HG03196 (cell line): ENCODE measurements around the gene DHRS7B.
"Not testable (repeated sequence)": the region's sequence is repeated elsewhere in the genome, so short reads cannot be mapped to it uniquely, and the experiment has no call there.

Source experiments
- ATAC-seq: cut with Tn5 transposase; IDR thresholded peaks from one replicate; pipeline ENCODE4 v1.9.1; 2021; ENCODE audit not compliant: unreplicated experiment

The DHRS7B gene

GRCh38 chr17:21202512-21202911, 75.7 kb downstream of the DHRS7B start:
- ATAC-seq: no peak

GRCh38 chr17:21204935-21205334, 78.2 kb downstream of the DHRS7B start:
- no peak for ATAC-seq

GRCh38 chr17:21208352-21208751, 81.6 kb downstream of the DHRS7B start:
- no peak for ATAC-seq

- no peak for ATAC-seq
Measured at GRCh38 chr17:21209511-21210175, 82.9 kb downstream of the DHRS7B start.

GRCh38 chr17:21210411-21211076, 83.8 kb downstream of the DHRS7B start:
- no peak for ATAC-seq

- no peak for ATAC-seq
Measured at GRCh38 chr17:21211825-21212479, 85.2 kb downstream of the DHRS7B start.

- ATAC-seq: no peak
Measured at GRCh38 chr17:21212826-21213637, 86.3 kb downstream of the DHRS7B start.

GRCh38 chr17:21213638-21214014, 86.9 kb downstream of the DHRS7B start:
- ATAC-seq: peak; percentile 12

- peak; percentile 86 for ATAC-seq
Measured at GRCh38 chr17:21214015-21214776, 87.4 kb downstream of the DHRS7B start, which contains the start of gene TMEM11. Gene TMEM11, minus strand, starts transcription at chr17:21214161. Its CDS starts 9 bp downstream, at chr17:21214152.

GRCh38 chr17:21214777-21215541, 88.2 kb downstream of the DHRS7B start:
- peak; percentile 4 for ATAC-seq

GRCh38 chr17:21215935-21216334, 89.2 kb downstream of the DHRS7B start:
- no peak for ATAC-seq

GRCh38 chr17:21217346-21217745, 90.6 kb downstream of the DHRS7B start:
- ATAC-seq: no peak

GRCh38 chr17:21218101-21218500, 91.3 kb downstream of the DHRS7B start:
- ATAC-seq: no peak

GRCh38 chr17:21218831-21219380, 92.1 kb downstream of the DHRS7B start:
- no peak for ATAC-seq

GRCh38 chr17:21223086-21223485, 96.3 kb downstream of the DHRS7B start:
- no peak for ATAC-seq

- ATAC-seq: not testable (repeated sequence)
Measured at GRCh38 chr17:21227277-21227676, 100.5 kb downstream of the DHRS7B start.

- no peak for ATAC-seq
Measured at GRCh38 chr17:21228111-21228510, 101.3 kb downstream of the DHRS7B start.

GRCh38 chr17:21228845-21229244, 102.1 kb downstream of the DHRS7B start:
- ATAC-seq: no peak

- no peak for ATAC-seq
Measured at GRCh38 chr17:21231533-21231932, 104.8 kb downstream of the DHRS7B start.
